Ascending aorta (tissue), 2 donors: Measurements from ENCODE around the gene GNA12. TPM values are rescaled to one million over a fixed set of nuclear protein-coding genes. Genes with fewer than 3 reads are reported as not detected.

Experiments
- DNase-seq, 2 donors: peaks; one replicate each; pipeline ENCODE4 v3.0.0-alpha.2; 2019; ENCODE audit warnings: low spot score in 2 of 2
- H3K27ac ChIP-seq, 2 donors: fragments of 200-600 bp; sonication (generic); one replicate each; pipeline ENCODE4 v1.5.1; 2016 to 2017; ENCODE audit warnings: mild to moderate bottlenecking in 1 of 2
- H3K27me3 ChIP-seq: fragments of 200-600 bp; sonication (generic); one replicate; pipeline ENCODE4 v1.5.1; 2017
- H3K36me3 ChIP-seq, 2 donors: fragments of 200-600 bp; sonication (generic); one replicate each; pipeline ENCODE4 v1.5.1; 2016
- H3K4me1 ChIP-seq, 2 donors: fragments of 200-600 bp; sonication (generic); one replicate each; pipeline ENCODE4 v1.5.1; 2016 to 2017; ENCODE audit warnings: mild to moderate bottlenecking in 1 of 2
- H3K4me3 ChIP-seq, 2 donors: fragments of 200-600 bp; sonication (generic); one replicate each; pipeline ENCODE4 v1.5.1; 2016 to 2017; ENCODE audit warnings: mild to moderate bottlenecking in 1 of 2
- H3K9me3 ChIP-seq, 2 donors: fragments of 200-600 bp; sonication (generic); one replicate each; pipeline ENCODE4 v1.5.1; 2016
- CTCF ChIP-seq, 3 experiments: fragments of 200-600 bp in 2 of 3; fragments of 450-650 bp in 1 of 3; sonication (generic) in 2 of 3; IDR thresholded peaks; one replicate each; pipeline ENCODE4 v1.5.1; 2016 to 2019; ENCODE audit warnings: antibody characterized with exemption in 3 of 3, mild to moderate bottlenecking in 1 of 3, moderate library complexity in 1 of 3
- intact Hi-C: fragments of 100-400 bp; cut with DNase I; formaldehyde crosslinking; loops from one replicate; pipeline ENCODE4 v1.15.1; 2023
- total RNA-seq: library from RNA; depleted of rRNA; stranded (reverse); fragments of >200 nt; gene quantifications from one replicate; pipeline ENCODE4 v1.1.0, GENCODE V29; 2016

The GNA12 gene
- total RNA-seq, 1 donor from 2014 or later = 61.0 TPM

- Histone ChIP-seq H3K27me3 (no peaks in the 10 kb centered on the region), H3K4me3 (no peak overlapping the region), H3K36me3 (no peaks in the 10 kb centered on the region), H3K27ac (no peak overlapping the region), H3K9me3 (no peaks in the 10 kb centered on the region), H3K4me1 (no peaks in the 10 kb centered on the region)
- DNase-seq = no peak
- intact Hi-C loops = loop anchor here (5.0 kb wide), 2 partner anchors 271 to 1011 kb away; no protein-coding TSS in a partner anchor
- TF ChIP-seq CTCF (IDR thresholded peaks at IDR 0.05) = no peak
Measured at GRCh38 chr7:2886391-2886790, 42.3 kb upstream of the GNA12 start.

GRCh38 chr7:2884161-2884560 lies 40.1 kb upstream of the GNA12 start:
- no peaks in the 10 kb centered on the region for H3K4me1 ChIP-seq
- DNase-seq = no peak
- intact Hi-C loops = no loop called here

GRCh38 chr7:2883101-2883500 lies 39.0 kb upstream of the GNA12 start:
- Histone ChIP-seq H3K27me3 (no peaks in the 10 kb centered on the region), H3K9me3 (no peaks in the 10 kb centered on the region), H3K36me3 (no peaks in the 10 kb centered on the region), H3K4me1 (no peaks in the 10 kb centered on the region), H3K4me3 (no peak overlapping the region), H3K27ac (no peak overlapping the region)
- intact Hi-C loops = no loop called here
- no peak for TF ChIP-seq CTCF (IDR thresholded peaks at IDR 0.05)
- DNase-seq = no peak

More at GRCh38 chr7:2884161-2884560, 40.1 kb upstream of the GNA12 start:
- Histone ChIP-seq H3K27ac (no peak overlapping the region), H3K27me3 (no peaks in the 10 kb centered on the region), H3K36me3 (no peaks in the 10 kb centered on the region), H3K9me3 (no peaks in the 10 kb centered on the region), H3K4me3 (no peak overlapping the region)
- TF ChIP-seq CTCF (IDR thresholded peaks at IDR 0.05) = no peak

- H3K27ac ChIP-seq = no peak overlapping the region
- intact Hi-C loops = no loop called here
- no peaks in the 10 kb centered on the region for H3K27me3 ChIP-seq
- TF ChIP-seq CTCF (IDR thresholded peaks at IDR 0.05) = no peak
- no peaks in the 10 kb centered on the region for H3K9me3 ChIP-seq
- DNase-seq = no peak
- H3K4me1 ChIP-seq = no peaks in the 10 kb centered on the region
- H3K4me3 ChIP-seq = no peak overlapping the region
- no peaks in the 10 kb centered on the region for H3K36me3 ChIP-seq
Measured at GRCh38 chr7:2882111-2882510, 38.0 kb upstream of the GNA12 start.

GRCh38 chr7:2880874-2881533 lies 36.9 kb upstream of the GNA12 start:
- no peaks in the 10 kb centered on the region for H3K4me1 ChIP-seq
- no peaks in the 10 kb centered on the region for H3K9me3 ChIP-seq
- H3K36me3 ChIP-seq = no peaks in the 10 kb centered on the region
- DNase-seq = no peak
- H3K4me3 ChIP-seq = no peak overlapping the region
- H3K27ac ChIP-seq = no peak overlapping the region
- intact Hi-C loops = no loop called here
- no peak for TF ChIP-seq CTCF (IDR thresholded peaks at IDR 0.05)
- no peaks in the 10 kb centered on the region for H3K27me3 ChIP-seq

GRCh38 chr7:2880051-2880450 lies 35.9 kb upstream of the GNA12 start:
- no peaks in the 10 kb centered on the region for H3K27me3 ChIP-seq
- TF ChIP-seq CTCF (IDR thresholded peaks at IDR 0.05) = no peak
- intact Hi-C loops = no loop called here
- H3K4me3 ChIP-seq = no peak overlapping the region
- no peak for DNase-seq
- no peaks in the 10 kb centered on the region for H3K4me1 ChIP-seq
- H3K27ac ChIP-seq = no peak overlapping the region
- H3K36me3 ChIP-seq = no peaks in the 10 kb centered on the region
- H3K9me3 ChIP-seq = no peaks in the 10 kb centered on the region
